Measurements from ENCODE around the gene SLC27A1.

DNA sequence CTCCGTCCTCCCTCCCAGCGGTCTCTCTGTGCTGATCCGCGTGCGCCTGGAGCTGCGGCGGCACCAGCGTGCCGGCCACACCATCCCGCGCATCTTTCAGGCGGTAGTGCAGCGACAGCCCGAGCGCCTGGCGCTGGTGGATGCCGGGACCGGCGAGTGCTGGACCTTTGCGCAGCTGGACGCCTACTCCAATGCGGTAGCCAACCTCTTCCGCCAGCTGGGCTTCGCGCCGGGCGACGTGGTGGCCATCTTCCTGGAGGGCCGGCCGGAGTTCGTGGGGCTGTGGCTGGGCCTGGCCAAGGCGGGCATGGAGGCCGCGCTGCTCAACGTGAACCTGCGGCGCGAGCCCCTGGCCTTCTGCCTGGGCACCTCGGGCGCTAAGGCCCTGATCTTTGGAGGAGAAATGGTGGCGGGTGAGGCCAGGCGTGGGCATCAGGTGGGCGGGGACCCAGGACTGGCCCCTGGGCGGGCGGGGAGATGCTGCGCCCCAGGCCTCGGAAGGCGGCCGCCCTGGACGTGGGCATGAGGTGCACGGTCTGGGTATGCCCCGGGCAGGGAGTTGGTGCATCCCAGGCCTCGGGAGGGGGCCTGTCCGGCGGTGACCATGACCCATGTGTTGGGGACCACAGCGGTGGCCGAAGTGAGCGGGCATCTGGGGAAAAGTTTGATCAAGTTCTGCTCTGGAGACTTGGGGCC, 16.4 kb downstream of the SLC27A1 start:
- TF ChIP-seq, protein P1, sequence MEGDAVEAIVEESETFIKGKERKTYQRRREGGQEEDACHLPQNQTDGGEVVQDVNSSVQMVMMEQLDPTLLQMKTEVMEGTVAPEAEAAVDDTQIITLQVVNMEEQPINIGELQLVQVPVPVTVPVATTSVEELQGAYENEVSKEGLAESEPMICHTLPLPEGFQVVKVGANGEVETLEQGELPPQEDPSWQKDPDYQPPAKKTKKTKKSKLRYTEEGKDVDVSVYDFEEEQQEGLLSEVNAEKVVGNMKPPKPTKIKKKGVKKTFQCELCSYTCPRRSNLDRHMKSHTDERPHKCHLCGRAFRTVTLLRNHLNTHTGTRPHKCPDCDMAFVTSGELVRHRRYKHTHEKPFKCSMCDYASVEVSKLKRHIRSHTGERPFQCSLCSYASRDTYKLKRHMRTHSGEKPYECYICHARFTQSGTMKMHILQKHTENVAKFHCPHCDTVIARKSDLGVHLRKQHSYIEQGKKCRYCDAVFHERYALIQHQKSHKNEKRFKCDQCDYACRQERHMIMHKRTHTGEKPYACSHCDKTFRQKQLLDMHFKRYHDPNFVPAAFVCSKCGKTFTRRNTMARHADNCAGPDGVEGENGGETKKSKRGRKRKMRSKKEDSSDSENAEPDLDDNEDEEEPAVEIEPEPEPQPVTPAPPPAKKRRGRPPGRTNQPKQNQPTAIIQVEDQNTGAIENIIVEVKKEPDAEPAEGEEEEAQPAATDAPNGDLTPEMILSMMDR (IDR thresholded peaks at IDR 0.05): no peak
- no peak for TF ChIP-seq POLR2A (IDR thresholded peaks at IDR 0.05)
